ENCODE measurements around the gene CDX2. TPM values are rescaled to one million over a fixed set of nuclear protein-coding genes. Genes with fewer than 3 reads are reported as not detected.

The CDX2 gene
- total and polyA plus RNA-seq, 10 of the 15 experiments (the other 5 are each of a cell fraction or from before 2014, with no cell fraction given), result 0.15 TPM; not detected in 9

DNA sequence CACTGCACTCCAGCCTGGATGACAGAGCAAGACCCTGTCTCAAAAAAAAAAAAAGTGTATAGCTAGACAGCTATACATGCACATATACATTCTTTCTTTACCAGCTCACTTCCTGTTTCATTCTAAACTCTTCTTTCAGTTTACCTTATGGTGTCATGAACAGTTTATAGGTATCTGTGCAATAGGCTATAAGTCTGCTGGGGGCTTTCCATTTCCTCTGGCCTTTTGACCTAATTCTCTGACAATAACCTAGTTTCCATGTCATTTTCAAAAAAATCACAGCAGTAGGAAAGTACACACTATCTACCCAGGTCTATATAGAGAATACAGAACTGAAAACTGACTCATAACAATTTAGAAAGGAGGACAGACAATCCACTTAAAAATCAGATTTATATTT lies 43.8 kb upstream of the CDX2 start (continued):
- no peak for TF ChIP-seq CTCF (IDR thresholded peaks at IDR 0.05 in 2 of 3, conservative IDR thresholded peaks at IDR 0.05 in 1 of 3; ENCODE audit: control insufficient read depth in 2 of 3, extremely low read depth in 1 of 3, insufficient read depth in 1 of 3, low read depth in 3 of 3, low read length in 3 of 3)
- no peak for TF ChIP-seq ATF3 (IDR thresholded peaks at IDR 0.05; ENCODE audit: borderline replicate concordance, extremely low read depth, low read depth, low read length)
- no peak for TF ChIP-seq KDM1A (IDR thresholded peaks at IDR 0.05; ENCODE audit: borderline replicate concordance)
- TF ChIP-seq POLR2AphosphoS2 (IDR thresholded peaks at IDR 0.05; ENCODE audit: low read depth, low read length), result no peak
- no peak for TF ChIP-seq SMC3 (IDR thresholded peaks at IDR 0.05; ENCODE audit: borderline replicate concordance, low read length)
- TF ChIP-seq SMAD1 (IDR thresholded peaks at IDR 0.05; ENCODE audit: low read depth, partially characterized antibody), result no peak
- no peak for TF ChIP-seq ZBTB4 (CRISPR knock-in tag; IDR thresholded peaks at IDR 0.05)
- TF ChIP-seq GABPA (IDR thresholded peaks at IDR 0.05; ENCODE audit: low read depth), result peak; percentile 57; the same call in 1 of the 2 replicates
- no peak for TF ChIP-seq SIX5 (IDR thresholded peaks at IDR 0.05; ENCODE audit: low read depth, low read length, severe bottlenecking)
- TF ChIP-seq, protein P1, sequence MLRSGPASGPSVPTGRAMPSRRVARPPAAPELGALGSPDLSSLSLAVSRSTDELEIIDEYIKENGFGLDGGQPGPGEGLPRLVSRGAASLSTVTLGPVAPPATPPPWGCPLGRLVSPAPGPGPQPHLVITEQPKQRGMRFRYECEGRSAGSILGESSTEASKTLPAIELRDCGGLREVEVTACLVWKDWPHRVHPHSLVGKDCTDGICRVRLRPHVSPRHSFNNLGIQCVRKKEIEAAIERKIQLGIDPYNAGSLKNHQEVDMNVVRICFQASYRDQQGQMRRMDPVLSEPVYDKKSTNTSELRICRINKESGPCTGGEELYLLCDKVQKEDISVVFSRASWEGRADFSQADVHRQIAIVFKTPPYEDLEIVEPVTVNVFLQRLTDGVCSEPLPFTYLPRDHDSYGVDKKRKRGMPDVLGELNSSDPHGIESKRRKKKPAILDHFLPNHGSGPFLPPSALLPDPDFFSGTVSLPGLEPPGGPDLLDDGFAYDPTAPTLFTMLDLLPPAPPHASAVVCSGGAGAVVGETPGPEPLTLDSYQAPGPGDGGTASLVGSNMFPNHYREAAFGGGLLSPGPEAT (IDR thresholded peaks at IDR 0.05; ENCODE audit: low read depth), result peak; percentile 72
- peak in 1 of 2 experiments; percentile 29; a peak in 1 of 4 replicates for TF ChIP-seq IKZF2 (IDR thresholded peaks at IDR 0.05)
- TF ChIP-seq TAF1 (IDR thresholded peaks at IDR 0.05; ENCODE audit: borderline replicate concordance, low read depth, low read length), result no peak
- no peak for TF ChIP-seq HDAC6 (IDR thresholded peaks at IDR 0.05; ENCODE audit: unreplicated experiment)
- no peak for TF ChIP-seq SP1 (IDR thresholded peaks at IDR 0.05; ENCODE audit: low read depth, low read length)
- TF ChIP-seq ZNF592 (IDR thresholded peaks at IDR 0.05), result no peak
- no peak for TF ChIP-seq NRF1 (conservative IDR thresholded peaks at IDR 0.05; ENCODE audit: low read depth, low read length)
- TF ChIP-seq RBBP5 (conservative IDR thresholded peaks at IDR 0.05), result no peak
- peak in 1 of 2 experiments; percentile 97; a peak in 2 of 4 replicates for TF ChIP-seq ETV6 (conservative IDR thresholded peaks at IDR 0.05 in 1 of 2, IDR thresholded peaks at IDR 0.05 in 1 of 2; ENCODE audit: borderline replicate concordance in 1 of 2, low read depth in 1 of 2)
- TF ChIP-seq SREBF2 (IDR thresholded peaks at IDR 0.05; ENCODE audit: low read length), result no peak

Data from GM12878 (cell line).